Kidney tubule cell (primary cell): Measurements from ENCODE around the gene SETD7.
"Not testable (repeated sequence)": the region's sequence is repeated elsewhere in the genome, so short reads cannot be mapped to it uniquely, and the experiment has no call there.

Experiments
- DNase-seq: peaks from one replicate; pipeline ENCODE4 v3.0.0-alpha.2; 2018; ENCODE audit warnings: low spot score

SETD7 gene

GRCh38 chr4:139465922-139466321, 90.1 kb downstream of the SETD7 start:
- DNase-seq: no peak

GRCh38 chr4:139464512-139464911, 91.5 kb downstream of the SETD7 start:
- DNase-seq: not testable (repeated sequence)

GRCh38 chr4:139461022-139461628, 94.9 kb downstream of the SETD7 start:
- no peak for DNase-seq

GRCh38 chr4:139460565-139460964, 95.5 kb downstream of the SETD7 start:
- DNase-seq: no peak

GRCh38 chr4:139458999-139459398, 97.0 kb downstream of the SETD7 start:
- DNase-seq: peak; percentile 39

GRCh38 chr4:139458543-139458942, 97.5 kb downstream of the SETD7 start:
- DNase-seq: no peak

- DNase-seq: peak; percentile 43
Measured at GRCh38 chr4:139457318-139457717, 98.7 kb downstream of the SETD7 start.

- no peak for DNase-seq
Measured at GRCh38 chr4:139455126-139455538, 100.9 kb downstream of the SETD7 start.

GRCh38 chr4:139454111-139455045, 101.6 kb downstream of the SETD7 start, which contains the start of gene RAB33B:
Gene RAB33B, plus strand, starts transcription at chr4:139454121. Its CDS starts 75 bp downstream, at chr4:139454196.
- DNase-seq: peak; percentile 26

- peak; percentile 97 for DNase-seq
Measured at GRCh38 chr4:139453371-139454110, 102.5 kb downstream of the SETD7 start.

GRCh38 chr4:139453041-139453370, 103.0 kb downstream of the SETD7 start:
- DNase-seq: peak; percentile 90

GRCh38 chr4:139451997-139452396, 104.0 kb downstream of the SETD7 start:
- DNase-seq: no peak

- no peak for DNase-seq
Measured at GRCh38 chr4:139450586-139450985, 105.4 kb downstream of the SETD7 start.

GRCh38 chr4:139447078-139447477, 108.9 kb downstream of the SETD7 start:
- not testable (repeated sequence) for DNase-seq
